Prostate gland (tissue), 2 donors: ENCODE measurements around the gene DAAM1.

Source experiments
- POLR2A ChIP-seq: fragments of 450-650 bp; IDR thresholded peaks from one replicate; pipeline ENCODE4 v1.6.1; 2016; ENCODE audit warnings: antibody characterized with exemption, mild to moderate bottlenecking
- POLR2AphosphoS5 ChIP-seq: sonication (generic); formaldehyde crosslinking; IDR thresholded peaks from one replicate; pipeline ENCODE4 v1.6.1; 2017; ENCODE audit warnings: antibody characterized with exemption
- TF ChIP-seq, protein P1 (sequence below), 4 experiments: fragments of 200-600 bp in 2 of 4; fragments of 450-650 bp in 2 of 4; sonication (generic) in 2 of 4; IDR thresholded peaks; 1 replicate in 3 of 4; 2 replicates in 1 of 4; pipeline ENCODE4 v1.5.1; 2016 to 2019; ENCODE audit warnings: antibody characterized with exemption in 4 of 4, mild to moderate bottlenecking in 2 of 4, moderate library complexity in 2 of 4

DNA sequence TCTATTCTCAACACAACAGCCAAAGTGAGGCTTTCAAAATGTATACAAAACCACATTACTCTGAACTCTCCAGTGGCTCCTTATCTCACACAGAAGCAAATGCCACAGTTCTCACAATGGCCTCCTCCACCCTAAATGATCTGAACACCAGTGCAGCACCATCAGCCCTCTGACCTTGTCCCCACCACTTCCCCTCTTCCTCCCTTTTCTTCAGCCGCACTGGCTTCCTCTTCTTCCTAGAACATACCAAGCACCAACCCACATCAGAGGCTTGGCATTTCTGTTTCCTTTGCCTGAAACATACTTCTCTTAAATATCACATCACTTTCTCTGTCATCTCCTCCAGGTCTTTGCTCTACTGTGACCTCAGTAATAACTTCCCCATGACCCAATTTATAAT lies 210.4 kb downstream of the DAAM1 start:
- no peak for TF ChIP-seq POLR2A
- no peak for TF ChIP-seq POLR2AphosphoS5
- TF ChIP-seq, protein P1, sequence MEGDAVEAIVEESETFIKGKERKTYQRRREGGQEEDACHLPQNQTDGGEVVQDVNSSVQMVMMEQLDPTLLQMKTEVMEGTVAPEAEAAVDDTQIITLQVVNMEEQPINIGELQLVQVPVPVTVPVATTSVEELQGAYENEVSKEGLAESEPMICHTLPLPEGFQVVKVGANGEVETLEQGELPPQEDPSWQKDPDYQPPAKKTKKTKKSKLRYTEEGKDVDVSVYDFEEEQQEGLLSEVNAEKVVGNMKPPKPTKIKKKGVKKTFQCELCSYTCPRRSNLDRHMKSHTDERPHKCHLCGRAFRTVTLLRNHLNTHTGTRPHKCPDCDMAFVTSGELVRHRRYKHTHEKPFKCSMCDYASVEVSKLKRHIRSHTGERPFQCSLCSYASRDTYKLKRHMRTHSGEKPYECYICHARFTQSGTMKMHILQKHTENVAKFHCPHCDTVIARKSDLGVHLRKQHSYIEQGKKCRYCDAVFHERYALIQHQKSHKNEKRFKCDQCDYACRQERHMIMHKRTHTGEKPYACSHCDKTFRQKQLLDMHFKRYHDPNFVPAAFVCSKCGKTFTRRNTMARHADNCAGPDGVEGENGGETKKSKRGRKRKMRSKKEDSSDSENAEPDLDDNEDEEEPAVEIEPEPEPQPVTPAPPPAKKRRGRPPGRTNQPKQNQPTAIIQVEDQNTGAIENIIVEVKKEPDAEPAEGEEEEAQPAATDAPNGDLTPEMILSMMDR (IDR thresholded peaks at IDR 0.05), result no peak
